Esophagus muscularis mucosa (tissue), 2 donors: Measurements from ENCODE around the gene MNT.

ENCODE experiments used
- POLR2A ChIP-seq: fragments of 450-650 bp; IDR thresholded peaks from one replicate; pipeline ENCODE4 v1.6.1; 2017; ENCODE audit warnings: antibody characterized with exemption, moderate library complexity, mild to moderate bottlenecking, low read depth
- POLR2AphosphoS5 ChIP-seq, 2 donors: sonication (generic); formaldehyde crosslinking; IDR thresholded peaks; one replicate each; pipeline ENCODE4 v1.6.1; 2017; ENCODE audit warnings: antibody characterized with exemption in 2 of 2

- TF ChIP-seq POLR2A (no peak), POLR2AphosphoS5 (IDR thresholded peaks at IDR 0.05) (no peak)
Measured at GRCh38 chr17:2444382-2444781, 43.5 kb upstream of the MNT start.
